HepG2 (cell line): Measurements from ENCODE around the gene MS4A13. TPM values are rescaled to one million over a fixed set of nuclear protein-coding genes. Genes with fewer than 3 reads are reported as not detected.
"Not testable (repeated sequence)": the region's sequence is repeated elsewhere in the genome, so short reads cannot be mapped to it uniquely, and the experiment has no call there.

Source experiments
- ATAC-seq: fragments of 200-7000 bp; cut with Tn5 transposase; 3 replicates; pipeline ENCODE4 v1.9.1; 2020; ENCODE audit warnings: mild to moderate bottlenecking, moderate library complexity
- BruUV-seq: library from RNA; stranded (reverse); fragments of 400-500 nt; replicated peaks from 2 replicates; lab custom pipeline; 2021; lab: Mats Ljungman, UMichigan
- CTCF ChIA-PET: fragments of 300-600 bp; formaldehyde crosslinking; extraction: SDS; loops from one replicate; lab custom pipeline; 2021; ENCODE audit warnings: low total read pairs, inconsistent platforms, low intra/inter-chr PET ratio; lab: Yijun Ruan, JAX
- POLR2A ChIA-PET: fragments of 350-600 bp; sonication (Branson Sonifier 250); formaldehyde crosslinking; loops from one replicate; lab custom pipeline; 2020; ENCODE audit warnings: antibody characterized with exemption, inconsistent platforms; lab: Yijun Ruan, JAX
- DNase-seq: peaks from one replicate; pipeline ENCODE4 v3.0.0-alpha.2; 2015; ENCODE audit warnings: low spot score
- FAIRE-seq: peaks from 3 replicates; lab custom pipeline; 2011; peaks lifted over from hg19 to GRCh38; lab: Jason Lieb, UNC
- H2AFZ ChIP-seq: one replicate; pipeline ENCODE4 v1.6.1; 2011; ENCODE audit warnings: low read length, inconsistent platforms
- H3K27ac ChIP-seq: fragments of 300-600 bp; 3 replicates; pipeline ENCODE4 v1.8.0; 2011; ENCODE audit warnings: mixed run types, mild to moderate bottlenecking, mixed read lengths, low read length, inconsistent platforms; ENCODE audit not compliant: insufficient read depth; ENCODE audit errors: extremely low read length
- H3K27me3 ChIP-seq, 2 experiments: fragments of 200-600 bp in 1 of 2; 2 replicates in 1 of 2; 3 replicates in 1 of 2; pipeline versions ENCODE4 v1.6.0 to v1.8.0; 2011; ENCODE audit warnings: low read length in 2 of 2, mild to moderate bottlenecking in 2 of 2, moderate library complexity in 2 of 2, inconsistent platforms in 1 of 2; ENCODE audit not compliant: insufficient read depth in 2 of 2, control insufficient read depth in 1 of 2
- H3K36me3 ChIP-seq, 2 experiments: fragments of 200-600 bp in 1 of 2; replicated peaks in 1 of 2; 2 replicates in 1 of 2; 3 replicates in 1 of 2; pipeline versions ENCODE4 v1.5.1 to v1.8.0; 2011; ENCODE audit warnings: low read length in 2 of 2, inconsistent platforms in 1 of 2; ENCODE audit not compliant: insufficient read depth in 2 of 2, control insufficient read depth in 1 of 2
- H3K4me1 ChIP-seq: 2 replicates; pipeline ENCODE4 v1.5.1; 2012; ENCODE audit warnings: low read length, inconsistent platforms; ENCODE audit not compliant: insufficient read depth
- H3K4me2 ChIP-seq: 2 replicates; pipeline ENCODE4 v1.6.0; 2011; ENCODE audit warnings: low read depth, low read length, inconsistent platforms
- H3K4me3 ChIP-seq, 3 experiments: fragments of 200-600 bp in 1 of 3; sonication (generic), shearing (Covaris generic) in 1 of 3; replicated peaks in 1 of 3; 2 replicates each; pipeline ENCODE4 v1.5.1; 2011 to 2016; ENCODE audit warnings: low read length in 3 of 3, inconsistent platforms in 2 of 3, low read depth in 2 of 3, mild to moderate bottlenecking in 2 of 3, control low read depth in 1 of 3, mixed read lengths in 1 of 3; ENCODE audit not compliant: insufficient read depth in 1 of 3
- H3K79me2 ChIP-seq: one replicate; pipeline ENCODE4 v1.6.1; 2011; ENCODE audit warnings: low read length, inconsistent platforms; ENCODE audit not compliant: insufficient read depth
- H3K9ac ChIP-seq: 2 replicates; pipeline ENCODE4 v1.6.0; 2011; ENCODE audit warnings: mild to moderate bottlenecking, low read depth, low read length, inconsistent platforms; ENCODE audit not compliant: insufficient read depth
- H3K9me3 ChIP-seq: 2 replicates; pipeline ENCODE4 v1.5.1; 2012; ENCODE audit warnings: mild to moderate bottlenecking, low read length
- H4K20me1 ChIP-seq: 2 replicates; pipeline ENCODE4 v1.6.0; 2011; ENCODE audit warnings: inconsistent platforms, mild to moderate bottlenecking, low read length, moderate library complexity; ENCODE audit not compliant: insufficient read depth
- JUN ChIP-seq: sonication (generic); formaldehyde crosslinking; IDR thresholded peaks from 2 replicates; pipeline ENCODE4 v1.4.0; 2020; ENCODE audit warnings: mild to moderate bottlenecking, missing genetic modification reagents
- KLF9 ChIP-seq: IDR thresholded peaks from 2 replicates; pipeline ENCODE4 v1.6.1; 2016; ENCODE audit warnings: low read depth
- PATZ1 ChIP-seq: sonication (generic); formaldehyde crosslinking; IDR thresholded peaks from 2 replicates; pipeline ENCODE4 v1.4.0; 2020; ENCODE audit warnings: missing genetic modification reagents
- ZNF124 ChIP-seq: sonication (generic); formaldehyde crosslinking; IDR thresholded peaks from 2 replicates; pipeline ENCODE4 v1.4.0; 2020; ENCODE audit warnings: missing genetic modification reagents
- ZNF562 ChIP-seq: sonication (generic); formaldehyde crosslinking; IDR thresholded peaks from 2 replicates; pipeline ENCODE4 v1.8.0; 2022; ENCODE audit warnings: missing genetic modification reagents, borderline replicate concordance
- WGBS: methylation state at CpG from one replicate; pipeline ENCODE4 v1.1.6; 2017; ENCODE audit warnings: low lambda C conversion rate; 5-methylcytosine and 5-hydroxymethylcytosine counted together
- in situ Hi-C: cut with HindIII; loops from 2 replicates; pipeline ENCODE4 v1.10.0; 2017; ENCODE audit warnings: low pct_unique_long_range_greater_than_20kb; ENCODE audit not compliant: extremely low pct_ligation_motif_present
- intact Hi-C: fragments of 100-400 bp; cut with micrococcal nuclease; formaldehyde crosslinking; loops from one replicate; pipeline ENCODE4 v1.10.0; 2022; ENCODE audit not compliant: unreplicated experiment
- polyA plus RNA-seq, 8 experiments: library from polyadenylated mRNA; depleted of rRNA in 3 of 8; stranded (reverse) in 7 of 8; unstranded in 1 of 8; fragments of >200 nt; fragmentation: Illumina TruSeq in 4 of 8; extraction: Trizol in 4 of 8; gene quantifications; 2 replicates each; pipeline versions ENCODE4 v1.2.1 to v1.2.3, GENCODE V29; 2011 to 2016; ENCODE audit warnings: low read depth in 4 of 8, missing spikeins in 1 of 8, mixed read lengths in 1 of 8; ENCODE audit not compliant: insufficient read depth in 1 of 8
- total RNA-seq, 5 experiments: library from RNA; depleted of rRNA; stranded (reverse); fragments of >200 nt; fragmentation: Illumina TruSeq; extraction: Trizol; gene quantifications; 2 replicates each; pipeline ENCODE4 v1.2.3, GENCODE V29; 2016; ENCODE audit warnings: low read depth in 1 of 5
- TF ChIP-seq, protein P1 (sequence below): sonication (generic); formaldehyde crosslinking; IDR thresholded peaks from 2 replicates; pipeline ENCODE4 v1.4.0; 2020; ENCODE audit warnings: missing genetic modification reagents

MS4A13 gene
- total and polyA plus RNA-seq, 2 of the 13 experiments (the other 11 are each of a cell fraction or from before 2014, with no cell fraction given) = not detected

DNA sequence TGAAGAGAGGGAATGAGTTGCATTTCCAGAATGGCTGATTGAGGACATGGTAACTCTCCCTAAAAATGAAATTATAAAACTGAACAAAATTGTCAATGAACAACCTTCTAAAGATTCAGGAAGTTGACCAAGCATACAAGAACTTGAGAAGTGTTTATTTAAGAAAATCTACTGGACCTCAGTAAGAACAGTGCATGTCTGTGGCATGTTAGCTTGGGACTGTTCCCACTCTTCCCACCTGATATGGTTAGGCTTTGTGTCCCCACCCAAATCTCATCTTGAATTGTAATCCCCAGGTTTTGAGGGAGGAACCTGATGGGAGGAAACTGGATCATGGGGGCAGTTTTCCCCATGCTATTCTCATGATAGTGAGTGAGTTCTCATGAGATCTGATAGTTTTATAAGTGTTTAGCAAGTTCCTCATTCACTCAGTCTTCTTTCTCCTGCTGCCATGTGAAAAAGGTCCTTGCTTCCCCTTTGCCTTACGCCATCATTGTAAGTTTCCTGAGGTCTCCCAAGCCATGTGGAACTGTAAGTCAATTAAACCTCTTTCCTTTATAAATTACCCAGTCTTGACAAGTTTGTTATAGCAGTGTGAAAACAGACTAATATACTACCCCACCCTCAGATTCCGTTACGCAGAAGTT lies 15.4 kb downstream of the MS4A13 start:
- H3K27me3 ChIP-seq = no peaks in the 10 kb centered on the region
- ChIA-PET POLR2A (no interaction called here), CTCF (no interaction called here)
- no peaks in the 10 kb centered on the region for H4K20me1 ChIP-seq
- intact Hi-C loops (no loop called here), in situ Hi-C loops (no loop called here)
- no peaks in the 10 kb centered on the region for H3K9me3 ChIP-seq
- TF ChIP-seq JUN (CRISPR knock-in tag) (no peak), ZNF124 (CRISPR knock-in tag) (no peak), PATZ1 (no peak), ZNF562 (CRISPR knock-in tag) (no peak), KLF9 (no peak)
- TF ChIP-seq, protein P1, sequence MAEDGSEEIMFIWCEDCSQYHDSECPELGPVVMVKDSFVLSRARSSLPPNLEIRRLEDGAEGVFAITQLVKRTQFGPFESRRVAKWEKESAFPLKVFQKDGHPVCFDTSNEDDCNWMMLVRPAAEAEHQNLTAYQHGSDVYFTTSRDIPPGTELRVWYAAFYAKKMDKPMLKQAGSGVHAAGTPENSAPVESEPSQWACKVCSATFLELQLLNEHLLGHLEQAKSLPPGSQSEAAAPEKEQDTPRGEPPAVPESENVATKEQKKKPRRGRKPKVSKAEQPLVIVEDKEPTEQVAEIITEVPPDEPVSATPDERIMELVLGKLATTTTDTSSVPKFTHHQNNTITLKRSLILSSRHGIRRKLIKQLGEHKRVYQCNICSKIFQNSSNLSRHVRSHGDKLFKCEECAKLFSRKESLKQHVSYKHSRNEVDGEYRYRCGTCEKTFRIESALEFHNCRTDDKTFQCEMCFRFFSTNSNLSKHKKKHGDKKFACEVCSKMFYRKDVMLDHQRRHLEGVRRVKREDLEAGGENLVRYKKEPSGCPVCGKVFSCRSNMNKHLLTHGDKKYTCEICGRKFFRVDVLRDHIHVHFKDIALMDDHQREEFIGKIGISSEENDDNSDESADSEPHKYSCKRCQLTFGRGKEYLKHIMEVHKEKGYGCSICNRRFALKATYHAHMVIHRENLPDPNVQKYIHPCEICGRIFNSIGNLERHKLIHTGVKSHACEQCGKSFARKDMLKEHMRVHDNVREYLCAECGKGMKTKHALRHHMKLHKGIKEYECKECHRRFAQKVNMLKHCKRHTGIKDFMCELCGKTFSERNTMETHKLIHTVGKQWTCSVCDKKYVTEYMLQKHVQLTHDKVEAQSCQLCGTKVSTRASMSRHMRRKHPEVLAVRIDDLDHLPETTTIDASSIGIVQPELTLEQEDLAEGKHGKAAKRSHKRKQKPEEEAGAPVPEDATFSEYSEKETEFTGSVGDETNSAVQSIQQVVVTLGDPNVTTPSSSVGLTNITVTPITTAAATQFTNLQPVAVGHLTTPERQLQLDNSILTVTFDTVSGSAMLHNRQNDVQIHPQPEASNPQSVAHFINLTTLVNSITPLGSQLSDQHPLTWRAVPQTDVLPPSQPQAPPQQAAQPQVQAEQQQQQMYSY (CRISPR knock-in tag) = no peak
- no peak overlapping the region for H3K4me2 ChIP-seq
- DNase-seq = no peak
- H3K4me1 ChIP-seq = no peaks in the 10 kb centered on the region
- no peak overlapping the region for H3K9ac ChIP-seq
- no peaks in the 10 kb centered on the region for H3K36me3 ChIP-seq
- ATAC-seq = no peak
- no peak overlapping the region for H2AFZ ChIP-seq
- WGBS = 23% methylated on average over 3 of the region's 3 CpGs
- no peak overlapping the region for H3K4me3 ChIP-seq
- no peaks in the 10 kb centered on the region for H3K79me2 ChIP-seq
- no TSS peak for BruUV-seq
- H3K27ac ChIP-seq = no peak overlapping the region
- no peak for FAIRE-seq

GRCh38 chr11:60532383-60532782 lies 17.2 kb downstream of the MS4A13 start:
- intact Hi-C loops = not testable (repeated sequence)

DNA sequence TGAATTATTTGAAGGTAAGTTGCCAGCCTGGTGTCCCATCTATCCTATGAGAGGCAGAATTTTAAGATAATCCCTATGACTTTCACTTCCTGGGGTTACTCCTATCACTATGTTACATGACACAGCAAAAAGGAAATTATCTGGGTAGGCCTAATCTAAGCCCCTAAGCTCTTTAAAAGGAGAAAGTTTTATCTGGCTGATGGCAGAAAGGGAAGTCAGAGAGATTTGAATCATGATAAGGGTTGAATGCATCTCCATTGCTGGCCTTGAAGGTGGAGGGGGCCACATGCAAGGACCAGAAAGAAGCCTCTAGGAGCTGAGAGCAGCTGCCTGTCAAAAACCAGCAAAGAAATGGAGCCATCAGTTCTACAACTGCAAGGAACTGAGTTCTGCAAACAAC lies 23.4 kb downstream of the MS4A13 start:
- H2AFZ ChIP-seq, H3K79me2 ChIP-seq, ATAC-seq, CTCF ChIA-PET, H3K4me2 ChIP-seq, H3K27ac ChIP-seq, H3K4me3 ChIP-seq, DNase-seq, H3K9me3 ChIP-seq, POLR2A ChIA-PET, intact Hi-C loops, H3K36me3 ChIP-seq, FAIRE-seq, H3K9ac ChIP-seq, H3K4me1 ChIP-seq, H4K20me1 ChIP-seq, BruUV-seq, in situ Hi-C loops, H3K27me3 ChIP-seq: not testable (repeated sequence)

More at GRCh38 chr11:60532383-60532782, 17.2 kb downstream of the MS4A13 start:
- H3K4me3 ChIP-seq, in situ Hi-C loops, H3K9me3 ChIP-seq, POLR2A ChIA-PET, H3K36me3 ChIP-seq, H3K4me2 ChIP-seq, CTCF ChIA-PET, H3K4me1 ChIP-seq, H3K27me3 ChIP-seq, H4K20me1 ChIP-seq, H3K79me2 ChIP-seq, H2AFZ ChIP-seq, H3K27ac ChIP-seq, ATAC-seq, H3K9ac ChIP-seq, BruUV-seq, DNase-seq, FAIRE-seq: not testable (repeated sequence)
- WGBS = 50% methylated on average over 9 of the region's 18 CpGs
